Liver (tissue), 9 donors: ENCODE results near the gene GLDN. TPM values are rescaled to one million over a fixed set of nuclear protein-coding genes. Genes with fewer than 3 reads are reported as not detected.

Experiments used
- DNase-seq: peaks from one replicate; pipeline ENCODE4 v3.0.0-alpha.2; 2017; ENCODE audit warnings: low spot score
- H3K27ac ChIP-seq, 2 donors: one replicate each; pipeline ENCODE4 v1.7.0; 2013; ENCODE audit warnings: inconsistent platforms in 2 of 2, low read length in 2 of 2, control low read depth in 1 of 2, low read depth in 1 of 2, mild to moderate bottlenecking in 1 of 2
- H3K27me3 ChIP-seq, 4 donors: one replicate each; pipeline versions ENCODE4 v1.6.1 to v1.7.0; 2013; ENCODE audit warnings: low read length in 3 of 4, inconsistent platforms in 1 of 4, mild to moderate bottlenecking in 1 of 4, moderate library complexity in 1 of 4; ENCODE audit not compliant: control insufficient read depth in 4 of 4, insufficient read depth in 4 of 4
- H3K36me3 ChIP-seq, 4 donors: one replicate each; pipeline versions ENCODE4 v1.6.1 to v1.7.0; 2013; ENCODE audit warnings: low read length in 3 of 4, mild to moderate bottlenecking in 3 of 4, low read depth in 1 of 4, moderate library complexity in 1 of 4; ENCODE audit not compliant: control insufficient read depth in 4 of 4, insufficient read depth in 3 of 4
- H3K4me1 ChIP-seq, 4 donors: one replicate each; pipeline versions ENCODE4 v1.6.1 to v1.7.0; 2013; ENCODE audit warnings: low read length in 3 of 4, mild to moderate bottlenecking in 3 of 4, moderate library complexity in 1 of 4; ENCODE audit not compliant: control insufficient read depth in 4 of 4, insufficient read depth in 4 of 4
- H3K4me3 ChIP-seq, 3 donors: one replicate each; pipeline versions ENCODE4 v1.6.1 to v1.7.0; 2013; ENCODE audit warnings: low read length in 3 of 3, control low read depth in 1 of 3, low read depth in 1 of 3, mild to moderate bottlenecking in 1 of 3
- H3K9ac ChIP-seq, 2 donors: one replicate each; pipeline ENCODE4 v1.7.0; 2013; ENCODE audit warnings: low read length in 2 of 2, mild to moderate bottlenecking in 2 of 2, moderate library complexity in 2 of 2, control low read depth in 1 of 2, low read depth in 1 of 2
- H3K9me3 ChIP-seq, 4 donors: one replicate each; pipeline versions ENCODE4 v1.6.1 to v1.7.0; 2013; ENCODE audit warnings: low read length in 3 of 4; ENCODE audit not compliant: control insufficient read depth in 4 of 4
- CTCF ChIP-seq: fragments of 150-350 bp; IDR thresholded peaks from 2 replicates; pipeline ENCODE4 v1.5.1; 2017; ENCODE audit warnings: improper control_type of control experiment, low read depth, low read length; ENCODE audit not compliant: missing input control
- EGR1 ChIP-seq, 2 donors: IDR thresholded peaks; 2 replicates each; pipeline ENCODE4 v1.6.1; 2016 to 2018; ENCODE audit warnings: antibody characterized with exemption in 2 of 2, low read depth in 2 of 2
- FOXA1 ChIP-seq: IDR thresholded peaks from 2 replicates; pipeline ENCODE4 v1.6.1; 2016; ENCODE audit warnings: antibody characterized with exemption
- FOXA2 ChIP-seq: IDR thresholded peaks from 2 replicates; pipeline ENCODE4 v1.6.1; 2016; ENCODE audit warnings: antibody characterized with exemption
- GABPA ChIP-seq, 2 donors: IDR thresholded peaks in 1 of 2; conservative IDR thresholded peaks in 1 of 2; 2 replicates each; pipeline ENCODE4 v1.6.1; 2016; ENCODE audit warnings: antibody characterized with exemption in 2 of 2, mild to moderate bottlenecking in 1 of 2, moderate library complexity in 1 of 2
- HNF4A ChIP-seq, 2 donors: conservative IDR thresholded peaks; 2 replicates each; pipeline ENCODE4 v1.6.1; 2016; ENCODE audit warnings: antibody characterized with exemption in 2 of 2, mild to moderate bottlenecking in 2 of 2
- HNF4G ChIP-seq: IDR thresholded peaks from 2 replicates; pipeline ENCODE4 v1.6.1; 2016; ENCODE audit warnings: antibody characterized with exemption
- JUND ChIP-seq, 2 donors: IDR thresholded peaks; 2 replicates each; pipeline ENCODE4 v1.6.1; 2016; ENCODE audit warnings: antibody characterized with exemption in 2 of 2
- NR2F2 ChIP-seq: IDR thresholded peaks from 2 replicates; pipeline ENCODE4 v1.6.1; 2016; ENCODE audit warnings: antibody characterized with exemption
- RAD21 ChIP-seq, 2 donors: IDR thresholded peaks; 2 replicates each; pipeline ENCODE4 v1.6.1; 2016; ENCODE audit warnings: antibody characterized with exemption in 2 of 2, mild to moderate bottlenecking in 2 of 2
- REST ChIP-seq: IDR thresholded peaks from 2 replicates; pipeline ENCODE4 v1.6.1; 2016; ENCODE audit warnings: antibody characterized with exemption, mild to moderate bottlenecking
- RXRA ChIP-seq, 2 donors: IDR thresholded peaks; 2 replicates each; pipeline ENCODE4 v1.6.1; 2017 to 2018; ENCODE audit warnings: antibody characterized with exemption in 2 of 2, mild to moderate bottlenecking in 1 of 2
- SP1 ChIP-seq: IDR thresholded peaks from 2 replicates; pipeline ENCODE4 v1.6.1; 2018; ENCODE audit warnings: antibody characterized with exemption, mild to moderate bottlenecking
- TAF1 ChIP-seq: conservative IDR thresholded peaks from 2 replicates; pipeline ENCODE4 v1.6.1; 2016; ENCODE audit warnings: antibody characterized with exemption, mild to moderate bottlenecking
- YY1 ChIP-seq: IDR thresholded peaks from 2 replicates; pipeline ENCODE4 v1.6.1; 2016; ENCODE audit warnings: antibody characterized with exemption, mild to moderate bottlenecking
- WGBS: extraction: QIAGEN DNeasy Blood & Tissue Kit; methylation state at CpG from one replicate; pipeline ENCODE4 v1.1.7; 2013; 5-methylcytosine and 5-hydroxymethylcytosine counted together
- polyA plus RNA-seq, 2 donors: library from polyadenylated mRNA; stranded (reverse) in 1 of 2; unstranded in 1 of 2; fragments of 200-250 nt in 1 of 2; fragments of >200 nt in 1 of 2; fragmentation: Nextera tagmentation in 1 of 2; extraction: Ambion mirVana in 1 of 2; gene quantifications; one replicate each; pipeline versions ENCODE4 v1.2.1 to v1.2.3, GENCODE V29; 2013 to 2015
- total RNA-seq, 2 donors: library from RNA; depleted of rRNA; stranded (reverse); fragments of >200 nt; gene quantifications; one replicate each; pipeline ENCODE4 v1.2.3, GENCODE V29; 2014
- TF ChIP-seq, protein P1 (sequence below): IDR thresholded peaks from 2 replicates; pipeline ENCODE4 v1.6.1; 2016; ENCODE audit warnings: antibody characterized with exemption
- TF ChIP-seq, protein P2 (sequence below): IDR thresholded peaks from 2 replicates; pipeline ENCODE4 v1.6.1; 2016; ENCODE audit warnings: antibody characterized with exemption
- TF ChIP-seq, protein P3 (sequence below): IDR thresholded peaks from 2 replicates; pipeline ENCODE4 v1.6.1; 2016; ENCODE audit warnings: antibody characterized with exemption
- donor health status: healthy.
- donor health status: healthy.
- donor health status: healthy.
- donor health status: healthy.
- donor health status: healthy.

GLDN gene
- total and polyA plus RNA-seq, 4 donors, result 0.15 to 1.4 (median 0.33) TPM

GRCh38 chr15:51390966-51391422, 49.5 kb downstream of the GLDN start:
- Histone ChIP-seq H3K27ac (no peak overlapping the region), H3K27me3 (no peaks in the 10 kb centered on the region), H3K36me3 (no peaks in the 10 kb centered on the region), H3K4me3 (no peak overlapping the region), H3K9me3 (no peaks in the 10 kb centered on the region), H3K4me1 (peaks cover 0 to 4% (median 0%) of the 10 kb centered on the region in 4 donors), H3K9ac (no peak overlapping the region)
- DNase-seq, result no peak
- 84% methylated on average over 5 of the region's 5 CpGs for WGBS
- TF ChIP-seq FOXA2, result no peak
- TF ChIP-seq, protein P1, sequence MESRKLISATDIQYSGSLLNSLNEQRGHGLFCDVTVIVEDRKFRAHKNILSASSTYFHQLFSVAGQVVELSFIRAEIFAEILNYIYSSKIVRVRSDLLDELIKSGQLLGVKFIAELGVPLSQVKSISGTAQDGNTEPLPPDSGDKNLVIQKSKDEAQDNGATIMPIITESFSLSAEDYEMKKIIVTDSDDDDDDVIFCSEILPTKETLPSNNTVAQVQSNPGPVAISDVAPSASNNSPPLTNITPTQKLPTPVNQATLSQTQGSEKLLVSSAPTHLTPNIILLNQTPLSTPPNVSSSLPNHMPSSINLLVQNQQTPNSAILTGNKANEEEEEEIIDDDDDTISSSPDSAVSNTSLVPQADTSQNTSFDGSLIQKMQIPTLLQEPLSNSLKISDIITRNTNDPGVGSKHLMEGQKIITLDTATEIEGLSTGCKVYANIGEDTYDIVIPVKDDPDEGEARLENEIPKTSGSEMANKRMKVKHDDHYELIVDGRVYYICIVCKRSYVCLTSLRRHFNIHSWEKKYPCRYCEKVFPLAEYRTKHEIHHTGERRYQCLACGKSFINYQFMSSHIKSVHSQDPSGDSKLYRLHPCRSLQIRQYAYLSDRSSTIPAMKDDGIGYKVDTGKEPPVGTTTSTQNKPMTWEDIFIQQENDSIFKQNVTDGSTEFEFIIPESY, result no peak
- no peak for TF ChIP-seq YY1
- no peak for TF ChIP-seq REST
- no peak for TF ChIP-seq NR2F2
- TF ChIP-seq, protein P2, sequence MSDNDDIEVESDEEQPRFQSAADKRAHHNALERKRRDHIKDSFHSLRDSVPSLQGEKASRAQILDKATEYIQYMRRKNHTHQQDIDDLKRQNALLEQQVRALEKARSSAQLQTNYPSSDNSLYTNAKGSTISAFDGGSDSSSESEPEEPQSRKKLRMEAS, result no peak
- no peak for TF ChIP-seq HNF4A (conservative IDR thresholded peaks at IDR 0.05)
- no peak for TF ChIP-seq CTCF
- no peak for TF ChIP-seq GABPA (IDR thresholded peaks at IDR 0.05 in 1 of 2, conservative IDR thresholded peaks at IDR 0.05 in 1 of 2)
- TF ChIP-seq, protein P3, sequence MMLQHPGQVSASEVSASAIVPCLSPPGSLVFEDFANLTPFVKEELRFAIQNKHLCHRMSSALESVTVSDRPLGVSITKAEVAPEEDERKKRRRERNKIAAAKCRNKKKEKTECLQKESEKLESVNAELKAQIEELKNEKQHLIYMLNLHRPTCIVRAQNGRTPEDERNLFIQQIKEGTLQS, result no peak
- no peak for TF ChIP-seq FOXA1
- no peak for TF ChIP-seq TAF1
- TF ChIP-seq JUND (IDR thresholded peaks at IDR 0.05), result no peak
- no peak for TF ChIP-seq RXRA (IDR thresholded peaks at IDR 0.05)
- no peak for TF ChIP-seq HNF4G
- no peak for TF ChIP-seq SP1
- no peak for TF ChIP-seq RAD21 (IDR thresholded peaks at IDR 0.05)
- TF ChIP-seq EGR1 (IDR thresholded peaks at IDR 0.05; ENCODE audit: low read depth in 2 of 2), result no peak
